Endothelial cell of umbilical vein (primary cell): ENCODE measurements around the gene VPS35L. TPM values are rescaled to one million over a fixed set of nuclear protein-coding genes. Genes with fewer than 3 reads are reported as not detected.

Source experiments
- BruUV-seq: library from RNA; stranded (reverse); fragments of 400-500 nt; replicated peaks from 2 replicates; lab custom pipeline; 2021; lab: Mats Ljungman, UMichigan
- CTCF ChIA-PET: fragments of 300-600, 350-600 bp; sonication (Branson Sonifier 250); formaldehyde crosslinking; loops from one replicate; lab custom pipeline; 2021; ENCODE audit warnings: antibody characterized with exemption, inconsistent platforms; lab: Charles Lee
- POLR2A ChIA-PET: fragments of 300-600, 350-600 bp; sonication (Branson Sonifier 250); formaldehyde crosslinking; loops from one replicate; lab custom pipeline; 2021; ENCODE audit warnings: antibody characterized with exemption, inconsistent platforms; lab: Charles Lee
- DNase-seq: peaks from one replicate; pipeline ENCODE4 v3.0.0-alpha.2; 2011; ENCODE audit warnings: low read depth, low spot score
- FAIRE-seq: peaks from 2 replicates; lab custom pipeline; 2011; peaks lifted over from hg19 to GRCh38; lab: Jason Lieb, UNC
- H2AFZ ChIP-seq: 2 replicates; pipeline ENCODE4 v1.6.0; 2012; ENCODE audit warnings: low read depth, low read length, control low read depth, inconsistent platforms
- H3K27ac ChIP-seq: 2 replicates; pipeline ENCODE4 v1.5.1; 2011; ENCODE audit warnings: low read depth, mild to moderate bottlenecking, control low read depth, low read length, moderate library complexity; ENCODE audit not compliant: insufficient read depth
- H3K27me3 ChIP-seq, 2 experiments: 2 replicates each; pipeline versions ENCODE4 v1.6.0 to v1.6.1; 2011; ENCODE audit warnings: low read length in 2 of 2, mixed read lengths in 1 of 2; ENCODE audit not compliant: control insufficient read depth in 2 of 2, insufficient read depth in 2 of 2
- H3K36me3 ChIP-seq, 2 experiments: 2 replicates in 1 of 2; 3 replicates in 1 of 2; pipeline ENCODE4 v1.5.1; 2011; ENCODE audit warnings: low read length in 2 of 2, mild to moderate bottlenecking in 1 of 2, moderate library complexity in 1 of 2; ENCODE audit not compliant: control insufficient read depth in 2 of 2, insufficient read depth in 2 of 2; ENCODE audit errors: extremely low read depth in 1 of 2
- H3K4me1 ChIP-seq: 3 replicates; pipeline ENCODE4 v1.5.1; 2011; ENCODE audit warnings: mild to moderate bottlenecking, low read length; ENCODE audit not compliant: control insufficient read depth, insufficient read depth; ENCODE audit errors: extremely low read depth
- H3K4me2 ChIP-seq: 2 replicates; pipeline ENCODE4 v1.6.1; 2011; ENCODE audit warnings: low read length, control low read depth, mixed read lengths; ENCODE audit not compliant: insufficient read depth
- H3K4me3 ChIP-seq, 3 experiments: fragments of 200-600 bp in 1 of 3; sonication (generic), shearing (Covaris generic) in 1 of 3; replicated peaks in 1 of 3; 2 replicates each; pipeline ENCODE4 v1.5.1; 2011 to 2016; ENCODE audit warnings: control low read depth in 3 of 3, low read length in 3 of 3, mild to moderate bottlenecking in 2 of 3, inconsistent platforms in 1 of 3, low read depth in 1 of 3, moderate library complexity in 1 of 3; ENCODE audit not compliant: insufficient read depth in 1 of 3
- H3K79me2 ChIP-seq: 2 replicates; pipeline ENCODE4 v1.6.0; 2012; ENCODE audit warnings: low read length, inconsistent platforms; ENCODE audit not compliant: control insufficient read depth, insufficient read depth
- H3K9ac ChIP-seq: replicated peaks from 2 replicates; pipeline ENCODE3; 2011; ENCODE audit warnings: low read length, control low read depth; ENCODE audit not compliant: insufficient read depth; ENCODE audit errors: extremely low read depth
- H3K9me1 ChIP-seq: replicated peaks from 3 replicates; pipeline ENCODE4 v1.6.0; 2011; ENCODE audit warnings: mild to moderate bottlenecking, low read length; ENCODE audit not compliant: control insufficient read depth, insufficient read depth; ENCODE audit errors: extremely low read depth
- H3K9me3 ChIP-seq: replicated peaks from 2 replicates; pipeline ENCODE4 v1.5.1; 2012; ENCODE audit warnings: low read length, inconsistent platforms; ENCODE audit not compliant: control insufficient read depth, insufficient read depth
- H4K20me1 ChIP-seq: replicated peaks from 2 replicates; pipeline ENCODE3; 2011; ENCODE audit warnings: mild to moderate bottlenecking, low read length; ENCODE audit not compliant: control insufficient read depth, insufficient read depth; ENCODE audit errors: extremely low read depth
- EZH2 ChIP-seq: IDR thresholded peaks from 2 replicates; pipeline ENCODE4 v1.6.1; 2012; ENCODE audit warnings: borderline replicate concordance, low read depth, mild to moderate bottlenecking, moderate library complexity, low read length, inconsistent platforms; ENCODE audit not compliant: severe bottlenecking
- FOS ChIP-seq: IDR thresholded peaks from 2 replicates; pipeline ENCODE4 v1.6.1; 2011; ENCODE audit warnings: mild to moderate bottlenecking, low read length, moderate library complexity, borderline replicate concordance; ENCODE audit not compliant: insufficient read depth
- GATA2 ChIP-seq: IDR thresholded peaks from 2 replicates; pipeline ENCODE4 v1.7.0; 2011; ENCODE audit warnings: low read depth, mild to moderate bottlenecking, moderate library complexity, mixed read lengths, low read length; ENCODE audit not compliant: insufficient read length, insufficient read depth
- JUN ChIP-seq: IDR thresholded peaks from 2 replicates; pipeline ENCODE4 v1.6.1; 2011; ENCODE audit warnings: borderline replicate concordance, low read depth; ENCODE audit not compliant: insufficient read length, insufficient read depth
- MAX ChIP-seq: IDR thresholded peaks from 2 replicates; pipeline ENCODE4 v1.6.1; 2011; ENCODE audit not compliant: insufficient read depth, insufficient read length
- MYC ChIP-seq: IDR thresholded peaks from one replicate; pipeline ENCODE4 v1.6.1; 2011; ENCODE audit warnings: mild to moderate bottlenecking, low read depth, low read length
- POLR2A ChIP-seq: IDR thresholded peaks from 2 replicates; pipeline ENCODE4 v1.6.1; 2012; ENCODE audit warnings: low read depth, mild to moderate bottlenecking, control low read depth, low read length
- POLR2AphosphoS5 ChIP-seq: IDR thresholded peaks from 2 replicates; pipeline ENCODE4 v1.6.1; 2012; ENCODE audit warnings: low read depth, mild to moderate bottlenecking, control low read depth, low read length, moderate library complexity; ENCODE audit not compliant: insufficient read depth
- dilution Hi-C: fragments of 300-500 bp; cut with MboI; formaldehyde crosslinking; loops from one replicate; pipeline ENCODE4 v1.15.0; 2019; ENCODE audit warnings: low sequenced_read_pairs; ENCODE audit not compliant: extremely low pct_ligation_motif_present
- intact Hi-C: fragments of 100-400 bp; cut with micrococcal nuclease; formaldehyde crosslinking; loops from one replicate; pipeline ENCODE4 v1.10.0; 2022
- polyA plus RNA-seq, 4 experiments: library from polyadenylated mRNA; depleted of rRNA in 3 of 4; stranded (reverse) in 3 of 4; unstranded in 1 of 4; fragments of >200 nt; gene quantifications; 2 replicates each; pipeline versions ENCODE4 v1.2.1 to v1.2.3, GENCODE V29; 2011 to 2012; ENCODE audit warnings: missing spikeins in 1 of 4
- total RNA-seq: library from RNA; stranded (reverse); gene quantifications from 2 replicates; pipeline ENCODE4 v1.2.3, GENCODE V29; 2021
- TF ChIP-seq, protein P1 (sequence below), 2 donors: IDR thresholded peaks; 1 replicate in 1 of 2; 2 replicates in 1 of 2; pipeline ENCODE4 v1.5.1; 2011; ENCODE audit warnings: low read length in 2 of 2, mild to moderate bottlenecking in 2 of 2, moderate library complexity in 2 of 2, control low read depth in 1 of 2, inconsistent platforms in 1 of 2, low read depth in 1 of 2; ENCODE audit not compliant: insufficient read depth in 1 of 2; ENCODE audit errors: extremely low read depth in 1 of 2

VPS35L gene
- total and polyA plus RNA-seq, 2 donors (not counting 3 experiments of a cell fraction or from before 2014, with no cell fraction given): 49.1 to 91.1 TPM

DNA sequence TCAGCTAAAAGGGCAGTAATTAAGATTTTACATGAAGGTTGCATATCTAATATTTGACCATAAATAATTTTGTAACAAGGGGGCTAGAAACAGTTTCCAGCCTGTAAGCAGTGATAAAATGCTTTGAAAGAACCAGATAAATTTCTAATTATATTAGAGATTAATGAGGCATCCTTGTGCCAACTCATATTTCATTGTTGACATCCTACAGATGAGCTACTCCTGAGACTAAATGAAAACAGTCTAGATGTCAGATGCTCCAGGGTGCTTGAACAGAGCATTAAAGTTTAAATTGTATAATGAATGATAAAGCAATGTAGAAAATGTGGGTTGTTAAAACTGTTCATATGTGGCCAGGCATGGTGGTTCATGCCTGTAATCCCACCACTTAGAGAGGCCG, 185.9 kb downstream of the VPS35L start:
- intact Hi-C loops: no loop called here

More for the DNA sequence above, 185.9 kb downstream of the VPS35L start:
- Histone ChIP-seq H3K79me2 (no peaks in the 10 kb centered on the region), H3K9ac (no peak overlapping the region), H3K4me1 (peaks cover 4% of the 10 kb centered on the region), H3K9me3 (no peaks in the 10 kb centered on the region), H3K4me3 (no peak overlapping the region), H3K36me3 (no peaks in the 10 kb centered on the region), H4K20me1 (no peaks in the 10 kb centered on the region), H2AFZ (no peak overlapping the region), H3K9me1 (no peaks in the 10 kb centered on the region), H3K27me3 (no peaks in the 10 kb centered on the region), H3K4me2 (no peak overlapping the region), H3K27ac (no peak overlapping the region)
- BruUV-seq: no TSS peak
- CTCF ChIA-PET: no interaction called here
- no peak for DNase-seq
- dilution Hi-C loops: no loop called here
- TF ChIP-seq MYC (no peak), EZH2 (no peak), GATA2 (no peak), POLR2A (no peak), FOS (no peak), POLR2AphosphoS5 (no peak), JUN (no peak), MAX (no peak)
- TF ChIP-seq, protein P1, sequence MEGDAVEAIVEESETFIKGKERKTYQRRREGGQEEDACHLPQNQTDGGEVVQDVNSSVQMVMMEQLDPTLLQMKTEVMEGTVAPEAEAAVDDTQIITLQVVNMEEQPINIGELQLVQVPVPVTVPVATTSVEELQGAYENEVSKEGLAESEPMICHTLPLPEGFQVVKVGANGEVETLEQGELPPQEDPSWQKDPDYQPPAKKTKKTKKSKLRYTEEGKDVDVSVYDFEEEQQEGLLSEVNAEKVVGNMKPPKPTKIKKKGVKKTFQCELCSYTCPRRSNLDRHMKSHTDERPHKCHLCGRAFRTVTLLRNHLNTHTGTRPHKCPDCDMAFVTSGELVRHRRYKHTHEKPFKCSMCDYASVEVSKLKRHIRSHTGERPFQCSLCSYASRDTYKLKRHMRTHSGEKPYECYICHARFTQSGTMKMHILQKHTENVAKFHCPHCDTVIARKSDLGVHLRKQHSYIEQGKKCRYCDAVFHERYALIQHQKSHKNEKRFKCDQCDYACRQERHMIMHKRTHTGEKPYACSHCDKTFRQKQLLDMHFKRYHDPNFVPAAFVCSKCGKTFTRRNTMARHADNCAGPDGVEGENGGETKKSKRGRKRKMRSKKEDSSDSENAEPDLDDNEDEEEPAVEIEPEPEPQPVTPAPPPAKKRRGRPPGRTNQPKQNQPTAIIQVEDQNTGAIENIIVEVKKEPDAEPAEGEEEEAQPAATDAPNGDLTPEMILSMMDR (IDR thresholded peaks at IDR 0.05; ENCODE audit: extremely low read depth in 1 of 2, insufficient read depth in 1 of 2, low read depth in 1 of 2, low read length in 2 of 2): no peak
- no peak for FAIRE-seq
- POLR2A ChIA-PET: no interaction called here
